HG03066 (cell line): Measurements from ENCODE around the gene CDRT15.
"Not testable (repeated sequence)": the region's sequence is repeated elsewhere in the genome, so short reads cannot be mapped to it uniquely, and the experiment has no call there.

ENCODE experiments used
- ATAC-seq: cut with Tn5 transposase; IDR thresholded peaks from one replicate; pipeline ENCODE4 v1.9.1; 2021; ENCODE audit warnings: low read depth; ENCODE audit not compliant: unreplicated experiment

Gene CDRT15

DNA sequence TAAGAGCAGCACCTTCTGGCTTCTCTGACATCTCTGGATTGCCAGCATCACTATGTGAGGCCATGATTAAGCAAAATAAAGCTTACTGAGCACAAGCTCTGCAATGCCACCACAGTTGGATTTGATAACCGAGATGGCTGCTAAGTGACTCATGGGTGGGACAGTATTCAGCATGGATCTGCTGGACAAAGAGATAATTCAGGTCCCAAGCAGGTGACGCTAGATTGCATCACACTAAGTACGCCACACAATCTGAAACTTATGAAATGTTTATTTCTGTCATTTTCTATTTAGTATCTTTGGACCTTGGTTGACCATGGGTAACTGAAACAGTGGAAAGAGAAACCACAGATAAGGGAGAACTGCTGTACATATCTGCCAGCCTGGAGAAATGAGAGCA lies 27.4 kb downstream of the CDRT15 start:
- no peak for ATAC-seq

DNA sequence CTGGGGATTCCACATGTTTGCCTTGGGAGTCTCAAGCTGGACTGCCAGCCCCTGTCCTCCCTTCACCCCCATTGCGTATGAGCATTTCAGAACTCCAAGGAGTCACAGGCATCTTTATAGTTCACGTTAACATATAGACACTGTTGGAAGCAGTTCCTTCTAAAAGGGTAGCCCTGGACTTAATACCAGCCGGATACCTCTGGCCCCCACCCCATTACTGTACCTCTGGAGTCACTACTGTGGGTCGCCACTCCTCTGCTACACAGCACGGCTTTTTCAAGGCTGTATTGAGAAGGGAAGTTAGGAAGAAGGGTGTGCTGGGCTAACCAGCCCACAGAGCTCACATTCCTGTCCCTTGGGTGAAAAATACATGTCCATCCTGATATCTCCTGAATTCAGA lies 28.9 kb downstream of the CDRT15 start:
- ATAC-seq, result no peak

DNA sequence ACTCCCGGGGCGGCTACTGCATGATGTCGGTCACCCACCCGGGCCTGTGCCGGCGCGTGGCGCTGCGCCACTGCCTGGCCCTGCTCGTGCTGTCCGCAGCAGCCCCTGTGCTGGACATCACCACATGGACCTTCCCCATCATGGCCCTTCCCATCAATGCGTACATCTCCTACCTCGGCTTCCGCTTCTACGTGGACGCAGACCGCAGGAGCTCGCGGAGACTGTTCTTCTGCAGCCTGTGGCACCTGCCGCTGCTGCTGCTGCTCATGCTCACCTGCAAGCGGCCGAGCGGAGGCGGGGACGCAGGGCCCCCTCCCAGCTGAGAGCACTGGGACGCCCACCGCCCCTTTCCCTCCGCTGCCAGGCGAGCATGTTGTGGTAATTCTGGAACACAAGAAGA lies 29.8 kb downstream of the CDRT15 start:
- ATAC-seq, result no peak

DNA sequence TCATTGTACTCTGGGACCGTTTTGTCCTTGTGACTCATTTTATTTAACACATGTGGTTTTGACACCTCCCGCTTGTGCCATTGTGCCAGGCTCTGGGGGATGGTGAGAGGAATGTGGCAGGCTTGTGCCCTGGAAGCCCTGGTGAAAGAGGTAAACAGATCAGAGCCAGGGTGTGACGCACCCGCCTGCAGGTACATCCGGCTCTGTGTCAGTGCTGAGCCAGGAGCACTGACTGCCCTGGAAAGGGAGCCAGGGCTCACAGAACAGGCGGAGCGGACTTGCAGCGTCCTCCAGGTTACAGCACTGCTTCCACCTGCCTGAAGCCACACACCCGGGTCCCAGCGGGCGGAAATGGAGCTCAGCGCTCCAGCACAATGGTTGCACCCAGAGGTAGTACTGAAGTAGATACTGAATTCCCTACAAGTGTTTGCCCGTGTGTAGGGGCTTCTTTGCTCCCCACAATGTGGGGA lies 30.6 kb downstream of the CDRT15 start:
- no peak for ATAC-seq

DNA sequence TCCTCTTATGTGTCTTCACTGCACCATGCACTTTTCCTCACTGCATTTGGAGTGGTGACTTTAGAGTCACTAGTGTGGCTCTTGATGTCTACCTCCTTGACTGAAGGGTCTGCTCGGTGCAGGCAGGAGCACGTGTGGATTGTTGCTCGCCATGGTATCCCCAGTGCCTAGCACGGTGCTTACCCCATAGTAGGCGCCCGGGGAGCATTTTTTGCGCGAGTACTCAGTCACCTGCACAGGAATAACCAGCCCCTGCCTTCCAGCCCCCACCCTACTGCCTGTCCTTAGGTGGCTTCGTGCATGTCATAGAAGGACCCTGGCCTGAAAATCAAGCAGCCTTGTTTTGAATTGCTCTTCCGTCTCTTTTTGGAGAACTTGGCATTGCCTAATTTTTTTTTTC lies 31.3 kb downstream of the CDRT15 start:
- no peak for ATAC-seq

DNA sequence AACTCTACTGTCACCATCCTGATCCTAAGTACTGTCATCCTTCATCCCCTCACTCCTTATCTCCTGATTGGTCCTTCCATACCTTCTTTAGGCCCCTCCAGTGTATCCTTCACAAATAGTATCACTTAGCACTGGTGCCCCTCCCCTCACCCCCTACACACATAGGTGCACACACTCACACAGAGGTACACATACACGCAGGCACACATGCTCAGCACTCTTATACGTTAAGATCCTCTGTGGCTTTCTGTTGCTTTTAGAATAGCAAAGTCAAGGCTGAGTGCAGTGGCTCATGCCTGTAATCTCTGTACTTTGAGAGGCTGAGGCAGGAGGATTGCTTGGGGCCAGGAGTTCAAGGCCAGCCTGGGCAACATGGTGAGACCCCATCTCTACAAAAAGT lies 32.1 kb downstream of the CDRT15 start:
- ATAC-seq, result no peak

DNA sequence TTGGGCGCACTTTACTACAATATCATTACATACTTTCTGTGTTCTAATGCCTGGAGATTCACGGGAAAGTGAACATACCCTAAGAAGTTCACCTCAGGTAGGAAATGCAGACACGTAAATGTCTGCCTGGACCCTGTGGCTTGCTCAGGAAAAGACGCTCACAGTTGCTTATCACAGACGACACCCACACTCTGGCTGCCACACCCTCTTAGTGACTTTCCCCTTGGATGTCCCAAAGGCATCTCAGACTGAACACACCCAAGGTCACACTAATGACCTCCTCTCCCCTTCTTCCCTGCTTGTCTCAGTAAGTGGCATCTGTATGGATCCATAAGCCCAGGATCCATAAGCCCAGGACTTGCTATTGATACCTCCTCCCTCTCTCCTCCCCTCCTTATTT lies 32.6 kb downstream of the CDRT15 start:
- no peak for ATAC-seq

DNA sequence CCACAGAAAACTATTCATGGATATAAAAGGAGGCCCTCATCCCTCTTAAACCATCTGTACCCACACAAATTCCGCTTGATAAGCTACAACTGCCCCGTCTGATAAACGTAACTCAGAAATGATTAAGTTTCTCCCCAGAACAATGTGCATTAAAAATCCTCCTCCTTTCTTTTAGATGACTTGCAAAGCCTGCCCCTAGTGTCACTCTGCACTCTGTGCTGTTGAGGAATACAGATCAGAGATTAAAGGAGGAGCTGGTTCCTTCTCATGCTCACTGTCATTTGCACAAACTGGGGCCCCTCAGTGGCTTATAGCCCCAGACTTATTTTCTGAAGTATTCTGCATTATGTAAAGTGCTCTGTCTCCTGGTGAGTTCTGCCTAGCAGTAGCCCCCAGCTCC lies 33.3 kb downstream of the CDRT15 start:
- ATAC-seq, result no peak

DNA sequence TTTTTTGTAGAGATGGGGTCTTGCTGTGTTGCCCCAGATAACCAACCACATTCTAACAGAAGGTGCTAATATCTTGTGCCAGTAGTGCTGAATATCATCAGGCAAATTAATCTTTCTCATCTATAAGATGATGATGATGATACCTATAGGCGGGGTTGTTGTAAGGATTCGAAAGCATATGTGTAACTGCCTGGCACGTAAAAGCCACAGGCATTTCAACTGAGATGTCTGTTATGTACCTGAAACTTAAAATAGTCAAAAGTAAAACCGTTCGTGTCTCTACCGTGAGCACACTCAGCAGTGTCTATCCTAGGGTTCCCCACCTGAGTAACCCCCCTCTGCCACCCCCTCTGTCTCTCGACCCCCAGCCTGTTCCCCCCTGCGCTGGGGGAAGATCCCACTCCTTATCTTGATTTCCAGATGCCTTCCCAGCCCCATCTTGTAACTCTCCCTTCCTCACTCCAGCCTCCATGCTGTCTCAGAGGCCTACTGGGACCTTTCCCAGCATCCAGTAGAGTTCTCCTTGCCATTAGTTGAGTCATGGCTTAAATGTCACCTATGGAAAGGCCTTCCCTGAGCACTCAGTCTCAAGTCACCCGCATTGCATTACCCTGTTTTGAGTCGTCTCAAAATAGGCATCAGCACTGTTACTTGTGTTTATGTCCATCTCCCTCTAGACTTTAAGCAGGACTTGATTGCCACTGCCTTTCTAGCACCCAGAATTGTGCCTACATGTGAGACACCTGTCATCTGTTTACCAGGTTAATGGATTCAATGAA lies 34.1 kb downstream of the CDRT15 start:
- no peak for ATAC-seq

DNA sequence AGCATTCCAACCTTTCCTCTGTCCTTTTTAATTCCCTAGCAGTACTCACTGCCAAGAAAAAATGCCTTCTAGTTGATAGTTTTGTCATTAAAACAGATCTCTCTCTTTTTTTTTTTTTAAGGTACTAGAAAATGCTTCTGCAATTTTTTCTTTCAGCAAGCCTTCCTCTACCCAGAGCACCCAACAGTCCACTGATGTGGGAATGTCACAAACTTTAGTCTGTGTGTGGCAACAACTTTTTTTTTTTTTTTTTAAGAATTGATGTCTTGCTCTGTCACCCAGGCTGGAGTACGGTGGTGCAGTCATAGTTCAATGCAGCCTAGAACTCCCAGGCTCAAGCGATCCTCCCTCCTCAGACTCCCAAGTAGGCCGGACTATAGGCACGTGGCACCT lies 34.7 kb downstream of the CDRT15 start:
- ATAC-seq, result no peak

DNA sequence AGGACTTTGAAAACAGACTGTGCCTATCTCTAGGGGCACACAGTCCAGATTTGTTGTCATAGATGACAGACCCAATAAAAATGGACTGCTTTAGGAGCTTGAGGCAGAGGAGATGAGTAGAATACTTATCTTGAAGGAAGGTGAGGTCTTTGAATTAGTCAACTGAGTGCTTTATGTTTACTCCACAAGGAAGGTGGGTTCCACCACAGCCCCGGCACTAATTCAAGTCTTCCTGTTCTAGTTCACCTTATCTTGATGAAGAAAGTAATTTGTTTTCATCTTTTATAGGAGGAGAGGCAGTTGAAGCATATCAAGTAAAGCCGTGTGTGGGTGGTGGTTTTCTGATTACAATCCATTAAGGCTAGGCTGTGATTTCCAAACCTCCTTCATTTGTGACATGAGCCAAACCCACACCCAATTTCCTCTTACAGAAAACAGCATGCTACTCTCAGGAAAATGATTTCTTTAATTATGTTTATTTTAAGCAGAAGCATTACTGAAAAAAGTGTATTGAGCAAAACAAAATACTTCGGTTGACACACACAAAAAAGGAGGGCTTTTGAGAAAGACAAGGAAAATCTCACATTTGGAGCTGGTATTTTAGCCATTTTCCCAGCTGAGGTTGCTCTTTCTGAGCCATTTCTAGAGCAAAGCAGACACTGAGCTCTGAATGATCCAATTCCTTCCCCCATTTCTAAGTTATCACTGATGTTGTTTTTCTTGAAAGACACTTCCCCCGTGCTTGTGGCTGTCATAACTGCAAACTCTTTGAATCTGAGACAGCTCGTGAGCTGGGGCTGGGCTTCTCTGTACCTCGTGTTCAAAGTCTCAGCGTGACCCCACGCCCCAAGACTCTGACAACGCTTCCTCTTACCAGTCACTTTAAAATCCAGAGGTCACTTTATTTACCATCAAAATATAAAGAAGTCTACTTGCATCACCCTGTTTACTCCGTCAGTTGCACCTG lies 35.4 kb downstream of the CDRT15 start:
- ATAC-seq, result no peak

DNA sequence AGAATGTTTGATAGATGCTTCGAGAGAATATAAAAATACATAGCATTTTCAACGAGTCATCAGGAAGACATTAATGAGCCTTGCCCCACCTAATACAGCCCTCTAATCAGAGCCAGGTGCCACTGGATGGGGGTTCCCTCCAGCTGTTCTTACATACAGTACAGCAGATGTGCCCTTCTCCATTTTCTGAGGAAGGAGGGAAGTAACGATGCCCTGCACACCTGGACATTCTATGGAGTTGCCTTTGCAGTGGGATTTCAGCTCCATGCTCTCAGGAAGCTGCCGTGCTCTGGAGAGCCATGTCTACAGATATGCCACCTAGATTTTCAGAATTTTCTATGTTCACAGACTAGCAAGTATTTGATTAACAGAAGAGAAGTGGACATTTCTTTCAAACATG lies 36.3 kb downstream of the CDRT15 start:
- no peak for ATAC-seq

DNA sequence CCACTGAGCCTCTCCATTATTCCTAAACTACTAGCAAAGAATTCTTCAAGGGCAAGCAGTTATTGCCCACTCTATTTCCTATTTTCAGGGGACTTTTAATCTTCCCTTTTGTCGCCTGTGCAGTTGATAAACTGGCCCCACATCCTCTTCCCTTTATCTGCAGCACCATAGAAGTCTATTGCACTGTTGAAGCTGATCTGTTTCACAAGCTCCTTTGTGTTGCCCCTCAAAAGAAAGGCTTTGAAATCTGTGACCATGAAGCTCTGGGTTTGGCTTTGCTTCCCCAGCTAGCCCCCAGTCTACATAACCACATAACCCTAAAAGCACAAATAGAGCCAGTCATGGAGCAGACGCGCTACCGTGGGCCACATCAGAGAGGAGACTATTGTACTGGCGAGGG lies 37.1 kb downstream of the CDRT15 start:
- ATAC-seq, result no peak

DNA sequence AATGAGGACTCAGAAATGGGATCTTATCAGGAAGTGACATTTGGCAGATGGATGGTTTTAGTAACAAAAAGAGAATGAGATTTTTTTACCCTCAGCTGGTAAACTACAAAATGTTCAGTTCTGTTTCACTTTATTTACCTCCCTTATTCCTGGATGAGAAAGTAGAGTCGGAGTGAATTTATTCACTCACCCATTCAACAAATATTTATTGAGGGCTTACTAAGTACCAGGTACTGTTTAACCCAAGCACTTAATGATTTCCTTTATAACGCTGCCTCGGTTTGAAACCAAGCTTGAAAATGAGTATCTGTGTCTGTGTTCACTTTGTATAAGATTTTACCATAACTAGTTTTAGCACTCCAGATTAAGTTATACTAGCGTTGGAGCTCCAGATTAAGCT lies 38.1 kb downstream of the CDRT15 start:
- ATAC-seq, result no peak

DNA sequence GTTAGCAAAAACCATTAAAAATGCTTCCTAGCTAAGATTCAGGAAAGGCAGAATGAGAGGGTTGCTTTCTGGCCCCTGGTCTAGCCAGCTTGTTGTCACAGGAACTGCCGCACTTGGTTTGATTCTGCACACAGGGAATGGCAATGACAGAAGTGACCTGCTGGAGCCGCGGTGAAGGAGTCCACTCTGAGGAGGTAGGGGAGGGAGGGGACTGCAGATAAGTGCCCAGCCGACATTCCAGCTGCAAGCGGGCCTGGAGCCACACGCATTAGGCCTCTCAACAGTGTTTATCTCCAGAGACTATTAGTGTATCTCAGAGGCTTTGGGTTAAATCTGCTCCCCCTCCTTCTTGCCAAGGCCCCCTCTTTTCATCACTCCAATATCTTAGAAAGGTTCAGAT lies 38.6 kb downstream of the CDRT15 start:
- ATAC-seq, result no peak

DNA sequence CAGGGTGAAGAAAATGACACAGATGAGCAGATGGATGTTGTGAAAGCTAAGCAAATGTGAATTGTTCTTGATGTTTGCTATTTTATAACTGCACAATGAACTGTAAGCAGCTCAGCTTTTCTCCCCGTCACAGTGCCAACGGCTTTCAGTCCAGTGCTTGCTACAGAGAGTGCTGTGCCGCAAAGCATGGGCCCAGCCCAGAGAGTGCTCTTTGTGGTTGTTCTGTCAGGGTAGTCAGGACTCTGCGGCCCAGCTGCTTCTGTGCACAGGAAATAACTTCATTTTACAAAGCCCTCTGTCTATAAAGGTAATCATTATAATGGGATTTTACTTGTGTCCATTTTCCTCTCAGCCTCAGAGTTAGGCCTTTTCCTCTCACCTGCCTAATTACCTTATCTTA lies 39.1 kb downstream of the CDRT15 start:
- no peak for ATAC-seq

DNA sequence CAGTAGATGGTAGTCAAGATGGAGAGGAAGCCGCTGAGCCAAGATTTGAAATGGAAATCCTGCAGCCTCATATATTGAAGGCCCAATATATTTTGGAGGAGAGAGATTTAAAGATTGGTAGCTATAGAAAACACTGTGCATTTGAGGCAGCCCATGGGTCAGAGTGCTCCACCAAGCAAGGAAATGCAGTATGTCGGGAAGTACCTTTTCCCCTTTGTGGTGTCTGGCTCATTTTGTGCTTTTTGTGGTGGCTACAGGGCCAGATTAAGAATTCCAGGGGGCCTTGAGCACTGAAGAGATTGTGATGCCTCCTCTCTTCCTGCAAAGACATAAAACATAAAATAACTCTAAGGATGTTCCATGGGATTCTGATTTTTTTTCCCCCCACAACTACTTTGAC lies 39.6 kb downstream of the CDRT15 start:
- no peak for ATAC-seq

DNA sequence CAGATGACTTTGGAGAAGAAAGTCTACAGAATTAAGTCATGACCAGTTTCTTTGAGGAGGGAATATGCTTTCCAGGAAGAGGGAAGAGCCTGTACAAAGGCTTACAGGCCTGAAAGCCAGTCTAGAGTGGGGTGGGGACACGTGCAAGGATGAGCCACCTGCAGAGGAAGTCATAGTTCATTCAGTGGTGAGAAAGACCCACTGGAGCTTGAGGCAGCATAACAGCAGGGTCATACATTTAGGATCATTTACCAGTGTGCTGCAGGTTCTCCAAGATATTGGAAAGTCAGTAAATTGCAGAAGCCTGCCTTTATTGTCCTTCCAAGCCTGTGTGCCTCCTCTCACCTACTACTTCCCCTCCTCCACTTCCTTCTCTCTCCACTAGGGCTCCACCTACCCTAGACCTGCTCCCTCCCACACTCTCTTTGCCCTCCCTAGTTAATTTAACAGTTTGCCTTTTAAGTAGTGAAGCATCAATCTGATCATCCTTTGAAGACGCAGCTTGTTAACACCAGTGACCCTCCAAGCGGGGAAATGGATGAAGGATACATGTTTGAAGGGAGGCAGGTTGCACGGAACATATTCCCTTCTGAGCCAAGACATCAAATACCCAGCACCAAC lies 40.2 kb downstream of the CDRT15 start:
- ATAC-seq, result no peak

DNA sequence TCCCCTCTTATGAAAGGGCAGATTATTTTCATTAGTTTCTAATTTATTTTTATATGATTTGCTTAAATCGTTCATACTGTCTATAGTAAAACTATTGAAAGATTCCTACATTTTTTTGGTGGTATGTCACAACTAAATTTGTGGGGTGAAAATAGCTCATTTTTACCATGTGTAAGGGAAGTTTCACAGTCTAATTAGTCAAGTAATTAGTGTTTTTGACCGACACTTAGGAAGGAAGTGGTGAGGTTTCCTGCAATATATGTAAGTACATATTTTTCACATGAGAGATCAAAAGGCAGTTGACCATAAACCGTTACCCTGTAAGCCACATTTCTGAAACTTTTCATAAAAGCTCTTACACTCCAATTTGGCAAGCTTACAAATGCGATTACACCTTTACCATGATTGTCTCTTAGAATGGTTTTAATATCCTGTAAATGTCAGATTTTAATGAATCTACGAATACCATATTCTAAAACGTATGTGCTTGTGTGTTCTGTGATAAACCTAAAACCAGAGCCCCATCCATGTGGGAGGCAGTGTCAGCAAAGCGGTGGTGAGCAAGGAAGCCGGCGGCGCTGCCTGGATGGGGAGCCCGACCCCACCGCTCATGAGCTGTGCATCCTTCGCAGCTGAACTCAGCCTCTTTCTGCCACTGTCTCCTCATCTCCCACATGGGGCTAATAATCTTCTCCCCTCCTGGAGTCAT lies 43.9 kb downstream of the CDRT15 start:
- ATAC-seq, result not testable (repeated sequence)

DNA sequence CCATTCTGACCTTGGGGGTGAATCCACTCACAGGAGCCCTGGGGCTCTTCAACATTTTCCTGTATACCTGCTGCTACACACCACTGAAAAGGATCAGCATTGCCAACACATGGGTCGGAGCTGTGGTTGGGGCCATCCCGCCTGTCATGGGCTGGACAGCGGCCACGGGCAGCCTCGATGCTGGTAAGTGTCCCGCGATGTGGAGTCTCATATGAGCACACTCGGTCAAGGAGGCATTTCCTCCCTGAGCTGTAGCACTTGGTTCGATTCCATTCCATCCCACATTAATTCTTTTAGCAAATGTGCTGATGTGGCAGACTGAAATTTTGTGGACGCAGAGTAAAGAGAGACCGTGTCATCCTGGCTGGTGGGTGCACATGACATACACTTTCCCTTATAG lies 44.6 kb downstream of the CDRT15 start:
- not testable (repeated sequence) for ATAC-seq

DNA sequence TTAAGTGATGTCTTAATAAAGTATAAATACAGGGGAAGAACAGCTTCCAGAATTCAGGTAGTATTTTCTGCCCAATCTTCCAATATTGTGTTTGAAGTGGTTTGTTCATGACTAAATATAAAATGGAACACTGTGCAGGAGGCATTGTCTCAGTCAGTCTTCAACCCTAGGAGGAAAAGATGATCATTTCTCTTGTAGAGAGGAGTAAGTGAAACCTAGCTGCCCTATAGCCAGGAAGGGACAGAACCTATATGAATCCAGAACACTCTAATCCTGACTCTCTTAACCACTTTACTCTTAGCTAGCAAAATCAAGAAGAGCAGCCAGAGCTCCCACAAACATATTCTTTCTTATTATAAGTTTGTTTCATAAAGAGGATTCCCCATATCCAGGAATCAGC lies 45.2 kb downstream of the CDRT15 start:
- not testable (repeated sequence) for ATAC-seq
